Measurements from ENCODE around the gene PCSK9. TPM values are rescaled to one million over a fixed set of nuclear protein-coding genes. Genes with fewer than 3 reads are reported as not detected.

PCSK9 gene
- total RNA-seq, 4 donors from 2014 or later, result 3.5 to 18.4 (median 8.5) TPM

DNA sequence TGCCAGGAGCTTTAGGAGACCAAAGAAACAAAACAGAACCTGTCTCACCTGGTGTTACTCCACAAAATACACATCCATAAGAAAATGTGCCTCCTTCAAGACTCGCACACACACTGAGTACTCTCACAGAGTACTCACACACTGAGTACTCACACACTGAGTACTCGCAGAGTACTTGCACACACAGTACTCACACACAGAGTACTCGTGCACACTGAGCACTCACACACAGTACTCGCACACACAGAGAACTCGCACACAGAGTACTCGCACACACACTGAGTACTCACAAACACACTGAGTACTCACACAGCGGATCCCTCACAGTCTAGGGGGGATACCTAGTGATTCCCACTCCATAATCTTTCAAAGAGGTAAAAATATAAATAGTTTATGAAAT is 40.3 kb downstream of the PCSK9 start:
- no peak for DNase-seq
- no peaks in the 10 kb centered on the region for H3K9me3 ChIP-seq
- no peaks in the 10 kb centered on the region for H3K27me3 ChIP-seq
- peaks cover 0 to 97% (median 3%) of the 10 kb centered on the region in 3 donors for H3K36me3 ChIP-seq
- H3K4me3 ChIP-seq, result no peak overlapping the region
- no peak for TF ChIP-seq POLR2A (IDR thresholded peaks at IDR 0.05)
- TF ChIP-seq CTCF (IDR thresholded peaks at IDR 0.05), result no peak
- H3K4me1 ChIP-seq, result no peaks in the 10 kb centered on the region
- no peak overlapping the region for H3K27ac ChIP-seq

GRCh38 chr1:55081188-55081904 is 42.0 kb downstream of the PCSK9 start:
- Histone ChIP-seq H3K27ac (no peak overlapping the region), H3K9me3 (no peaks in the 10 kb centered on the region), H3K4me3 (no peak overlapping the region), H3K4me1 (no peaks in the 10 kb centered on the region), H3K36me3 (peaks cover 0 to 98% (median 3%) of the 10 kb centered on the region in 3 donors), H3K27me3 (no peaks in the 10 kb centered on the region)
- no peak for TF ChIP-seq POLR2A (IDR thresholded peaks at IDR 0.05)
- no peak for TF ChIP-seq CTCF (IDR thresholded peaks at IDR 0.05)
- no peak for DNase-seq

DNA sequence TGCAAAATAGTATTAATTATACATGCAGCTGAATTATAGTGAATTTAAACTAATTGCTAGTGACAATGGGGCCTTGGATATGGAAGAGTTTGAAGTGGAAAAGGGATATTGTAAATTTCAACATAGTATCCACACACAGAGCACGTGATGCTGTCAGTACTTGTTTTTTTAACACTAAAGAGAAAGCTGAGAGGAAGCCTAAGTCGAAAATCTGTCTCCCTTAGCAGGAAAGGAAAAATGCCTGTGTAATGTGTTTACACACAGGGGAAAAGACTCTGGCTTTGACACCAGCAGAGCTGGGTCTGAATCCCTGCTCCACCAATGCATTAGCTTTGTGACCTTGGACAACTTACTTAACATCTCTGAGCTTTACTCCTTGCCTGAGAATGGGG is 42.6 kb downstream of the PCSK9 start:
- Histone ChIP-seq H3K36me3 (peaks cover 0 to 98% (median 3%) of the 10 kb centered on the region in 3 donors), H3K27me3 (no peaks in the 10 kb centered on the region), H3K27ac (no peak overlapping the region)

GRCh38 chr1:55084257-55084656 is 44.9 kb downstream of the PCSK9 start:
- Histone ChIP-seq H3K27me3 (no peaks in the 10 kb centered on the region), H3K36me3 (peaks cover 0 to 98% (median 3%) of the 10 kb centered on the region in 3 donors), H3K4me3 (no peak overlapping the region), H3K27ac (no peak overlapping the region), H3K4me1 (no peaks in the 10 kb centered on the region), H3K9me3 (no peaks in the 10 kb centered on the region)
- no peak for DNase-seq
- TF ChIP-seq POLR2A (IDR thresholded peaks at IDR 0.05) (no peak), CTCF (IDR thresholded peaks at IDR 0.05) (no peak)

More for the DNA sequence above, 42.6 kb downstream of the PCSK9 start:
- Histone ChIP-seq H3K9me3 (no peaks in the 10 kb centered on the region), H3K4me3 (no peak overlapping the region), H3K4me1 (no peaks in the 10 kb centered on the region)
- no peak for DNase-seq
- TF ChIP-seq CTCF (IDR thresholded peaks at IDR 0.05), result no peak
- no peak for TF ChIP-seq POLR2A (IDR thresholded peaks at IDR 0.05)

DNA sequence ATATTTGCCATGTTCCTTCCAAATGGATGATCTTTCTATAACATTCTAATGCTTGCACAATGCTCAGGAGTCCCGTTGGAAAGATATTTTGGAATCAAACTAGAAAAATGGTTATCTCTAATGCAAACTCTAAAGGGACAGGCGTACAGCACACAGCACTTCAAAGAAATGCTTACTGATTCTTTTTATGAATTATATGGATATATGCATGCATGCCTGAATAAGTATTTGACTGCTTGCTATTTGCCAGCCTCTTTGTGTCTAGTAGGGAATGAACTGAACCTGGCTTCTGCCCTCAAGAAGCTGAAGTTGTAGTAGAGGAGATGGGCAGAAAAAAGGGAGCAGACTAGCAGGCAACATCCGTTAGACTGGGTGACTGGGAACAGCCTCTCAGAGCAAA is 48.1 kb downstream of the PCSK9 start:
- H3K4me1 ChIP-seq, result no peaks in the 10 kb centered on the region
- DNase-seq, result no peak
- no peaks in the 10 kb centered on the region for H3K27me3 ChIP-seq
- no peak overlapping the region for H3K4me3 ChIP-seq
- TF ChIP-seq CTCF (IDR thresholded peaks at IDR 0.05) (no peak), POLR2A (IDR thresholded peaks at IDR 0.05) (no peak)
- no peak overlapping the region for H3K27ac ChIP-seq
- H3K9me3 ChIP-seq, result no peaks in the 10 kb centered on the region
- H3K36me3 ChIP-seq, result peaks cover 0 to 96% (median 3%) of the 10 kb centered on the region in 3 donors
